Tibial nerve (tissue), 4 donors: ENCODE results near the gene SULF2. TPM values are rescaled to one million over a fixed set of nuclear protein-coding genes. Genes with fewer than 3 reads are reported as not detected.

Experiments
- DNase-seq, 2 donors: peaks; one replicate each; pipeline ENCODE4 v3.0.0-alpha.2; 2019; ENCODE audit warnings: low spot score in 2 of 2
- H3K27ac ChIP-seq, 4 donors: fragments of 200-600 bp; sonication (generic) in 3 of 4; one replicate each; pipeline ENCODE4 v1.5.1; 2017 to 2019; ENCODE audit warnings: mild to moderate bottlenecking in 1 of 4
- H3K27me3 ChIP-seq, 2 donors: fragments of 200-600 bp; sonication (generic) in 1 of 2; one replicate each; pipeline versions ENCODE4 v1.5.1 to v1.6.0; 2017 to 2019
- H3K36me3 ChIP-seq, 3 donors: fragments of 200-600 bp; sonication (generic); one replicate each; pipeline ENCODE4 v1.5.1; 2018 to 2019
- H3K4me1 ChIP-seq, 4 donors: fragments of 200-600 bp; sonication (generic) in 3 of 4; one replicate each; pipeline ENCODE4 v1.5.1; 2017 to 2019
- H3K4me3 ChIP-seq, 4 donors: fragments of 200-600 bp; sonication (generic) in 3 of 4; one replicate each; pipeline ENCODE4 v1.5.1; 2017 to 2019; ENCODE audit warnings: mild to moderate bottlenecking in 1 of 4, moderate library complexity in 1 of 4
- H3K9me3 ChIP-seq, 4 donors: fragments of 200-600 bp; sonication (generic) in 3 of 4; one replicate each; pipeline ENCODE4 v1.5.1; 2017 to 2019
- CTCF ChIP-seq, 5 experiments: fragments of 200-600 bp in 3 of 5; fragments of 450-650 bp in 2 of 5; sonication (generic) in 3 of 5; IDR thresholded peaks; one replicate each; pipeline ENCODE4 v1.5.1; 2016 to 2019; ENCODE audit warnings: antibody characterized with exemption in 5 of 5, mild to moderate bottlenecking in 3 of 5, moderate library complexity in 2 of 5
- EP300 ChIP-seq, 2 donors: sonication (generic); formaldehyde crosslinking; IDR thresholded peaks; one replicate each; pipeline ENCODE4 v1.6.1; 2017; ENCODE audit warnings: antibody characterized with exemption in 2 of 2, mild to moderate bottlenecking in 1 of 2
- POLR2A ChIP-seq, 2 donors: fragments of 450-650 bp; IDR thresholded peaks; one replicate each; pipeline ENCODE4 v1.6.1; 2017; ENCODE audit warnings: antibody characterized with exemption in 2 of 2, mild to moderate bottlenecking in 2 of 2, moderate library complexity in 2 of 2
- WGBS, 2 donors: methylation state at CpG; one replicate each; pipeline ENCODE4 v1.1.5; 2018; 5-methylcytosine and 5-hydroxymethylcytosine counted together
- small RNA-seq: library from RNA; depleted of rRNA; stranded (forward); fragments of <200 nt; gene quantifications from one replicate; pipeline ENCODE3, GENCODE V24; 2016
- total RNA-seq, 4 donors: library from RNA; depleted of rRNA; stranded (reverse); fragments of >200 nt; gene quantifications; one replicate each; pipeline ENCODE4 v1.1.0, GENCODE V29; 2016

SULF2 gene
- total RNA-seq, 4 donors from 2014 or later, result 40.9 to 75.3 (median 59.8) TPM

- H3K4me1 ChIP-seq, result peaks cover 0 to 8% (median 3%) of the 10 kb centered on the region in 4 donors
- H3K36me3 ChIP-seq, result peaks cover 0 to 4% (median 0%) of the 10 kb centered on the region in 3 donors
- no peak overlapping the region for H3K27ac ChIP-seq
- no peak for DNase-seq
- 95 to 99% methylated on average over 2 of the region's 2 CpGs for WGBS, 2 donors
- H3K27me3 ChIP-seq, result no peaks in the 10 kb centered on the region
- no peaks in the 10 kb centered on the region for H3K9me3 ChIP-seq
- no peak overlapping the region for H3K4me3 ChIP-seq
- TF ChIP-seq POLR2A (IDR thresholded peaks at IDR 0.05) (no peak), CTCF (IDR thresholded peaks at IDR 0.05) (no peak), EP300 (IDR thresholded peaks at IDR 0.05) (no peak)
These were observed 172.6 kb downstream of the SULF2 start for GRCh38 chr20:47612670-47613069.

GRCh38 chr20:47611785-47612184, 173.5 kb downstream of the SULF2 start:
- Histone ChIP-seq H3K4me1 (peaks cover 0 to 16% (median 3%) of the 10 kb centered on the region in 4 donors), H3K36me3 (peaks cover 0 to 4% (median 0%) of the 10 kb centered on the region in 3 donors), H3K9me3 (no peaks in the 10 kb centered on the region), H3K4me3 (no peak overlapping the region), H3K27me3 (no peaks in the 10 kb centered on the region), H3K27ac (no peak overlapping the region)
- WGBS, 2 donors, result 98 to 99% methylated on average over 9 of the region's 9 CpGs
- no peak for DNase-seq
- TF ChIP-seq POLR2A (IDR thresholded peaks at IDR 0.05), result no peak
- no peak for TF ChIP-seq EP300 (IDR thresholded peaks at IDR 0.05)
- TF ChIP-seq CTCF (IDR thresholded peaks at IDR 0.05), result no peak

- peaks cover 0 to 4% (median 0%) of the 10 kb centered on the region in 3 donors for H3K36me3 ChIP-seq
- no peak overlapping the region for H3K4me3 ChIP-seq
- no peak overlapping the region for H3K27ac ChIP-seq
- no peak for TF ChIP-seq POLR2A (IDR thresholded peaks at IDR 0.05)
- no peak for TF ChIP-seq CTCF (IDR thresholded peaks at IDR 0.05)
- TF ChIP-seq EP300 (IDR thresholded peaks at IDR 0.05), result no peak
- no peaks in the 10 kb centered on the region for H3K27me3 ChIP-seq
- H3K4me1 ChIP-seq, result peaks cover 0 to 19% (median 3%) of the 10 kb centered on the region in 4 donors
- DNase-seq, result no peak
- no peaks in the 10 kb centered on the region for H3K9me3 ChIP-seq
These were observed 174.4 kb downstream of the SULF2 start for GRCh38 chr20:47610945-47611250.

GRCh38 chr20:47610247-47610944, 174.9 kb downstream of the SULF2 start:
- peaks cover 0 to 4% (median 0%) of the 10 kb centered on the region in 3 donors for H3K36me3 ChIP-seq
- H3K27ac ChIP-seq, result no peak overlapping the region
- no peaks in the 10 kb centered on the region for H3K9me3 ChIP-seq
- H3K4me3 ChIP-seq, result no peak overlapping the region
- WGBS, 2 donors, result 57 to 58% methylated on average over 6 of the region's 6 CpGs
- TF ChIP-seq EP300 (IDR thresholded peaks at IDR 0.05), result peak in 1 of 2 donors; percentile 49
- no peak for TF ChIP-seq POLR2A (IDR thresholded peaks at IDR 0.05)
- TF ChIP-seq CTCF (IDR thresholded peaks at IDR 0.05), result no peak
- DNase-seq, result peak in 1 of 2 donors; percentile 56
- H3K27me3 ChIP-seq, result no peaks in the 10 kb centered on the region
- peaks cover 0 to 19% (median 3%) of the 10 kb centered on the region in 4 donors for H3K4me1 ChIP-seq

- peaks cover 0 to 4% (median 0%) of the 10 kb centered on the region in 3 donors for H3K36me3 ChIP-seq
- 79 to 92% methylated on average over 5 of the region's 5 CpGs for WGBS, 2 donors
- H3K27ac ChIP-seq, result no peak overlapping the region
- TF ChIP-seq EP300 (IDR thresholded peaks at IDR 0.05) (no peak), CTCF (IDR thresholded peaks at IDR 0.05) (no peak), POLR2A (IDR thresholded peaks at IDR 0.05) (no peak)
- no peaks in the 10 kb centered on the region for H3K27me3 ChIP-seq
- no peak for DNase-seq
- peaks cover 0 to 19% (median 3%) of the 10 kb centered on the region in 4 donors for H3K4me1 ChIP-seq
- no peaks in the 10 kb centered on the region for H3K9me3 ChIP-seq
- H3K4me3 ChIP-seq, result no peak overlapping the region
These were observed 176.3 kb downstream of the SULF2 start for GRCh38 chr20:47609001-47609400.

Small RNA genes within 50 kb of the gene (small RNA-seq; reads per million reads assigned to genes)
- not detected for gene RNU7-173P
